NCI-H1417 (cell line): ENCODE measurements around the gene RNASEH2C.
"Not testable (repeated sequence)": the region's sequence is repeated elsewhere in the genome, so short reads cannot be mapped to it uniquely, and the experiment has no call there.

Source experiments
- DNase-seq, 3 experiments: peaks; one replicate each; lab custom pipeline; 2025; lab: John Stamatoyannopoulos, UW

RNASEH2C gene

GRCh38 chr11:65683480-65683879 lies 37.1 kb downstream of the RNASEH2C start:
- not testable (repeated sequence) for DNase-seq

GRCh38 chr11:65680192-65680743 lies 40.3 kb downstream of the RNASEH2C start:
- no peak for DNase-seq

- no peak for DNase-seq
Measured at GRCh38 chr11:65672982-65673381, 47.6 kb downstream of the RNASEH2C start.

GRCh38 chr11:65672180-65672860 lies 48.3 kb downstream of the RNASEH2C start:
- no peak for DNase-seq
